Breast epithelium (tissue), 4 donors: Measurements from ENCODE around the gene NBPF3. TPM values are rescaled to one million over a fixed set of nuclear protein-coding genes. Genes with fewer than 3 reads are reported as not detected.
"Not testable (repeated sequence)": the region's sequence is repeated elsewhere in the genome, so short reads cannot be mapped to it uniquely, and the experiment has no call there.

Experiments used
- DNase-seq, 2 donors: peaks; one replicate each; pipeline ENCODE4 v3.0.0-alpha.2; 2019; ENCODE audit warnings: low spot score in 2 of 2
- H3K27ac ChIP-seq, 2 donors: fragments of 200-600 bp; sonication (generic) in 1 of 2; one replicate each; pipeline ENCODE4 v1.5.1; 2016 to 2019; ENCODE audit warnings: mild to moderate bottlenecking in 1 of 2
- H3K27me3 ChIP-seq, 2 donors: fragments of 200-600 bp; sonication (generic) in 1 of 2; one replicate each; pipeline versions ENCODE4 v1.5.1 to v1.6.0; 2017 to 2019; ENCODE audit warnings: control low read depth in 1 of 2, mild to moderate bottlenecking in 1 of 2
- H3K36me3 ChIP-seq: fragments of 200-600 bp; one replicate; pipeline ENCODE4 v1.5.1; 2019
- H3K4me1 ChIP-seq, 2 donors: fragments of 200-600 bp; sonication (generic); one replicate each; pipeline ENCODE4 v1.5.1; 2016 to 2019; ENCODE audit warnings: control low read depth in 1 of 2
- H3K4me3 ChIP-seq, 3 donors: fragments of 200-600 bp; sonication (generic); 1 replicate in 2 of 3; 2 replicates in 1 of 3; pipeline ENCODE4 v1.5.1; 2016 to 2019; ENCODE audit warnings: mild to moderate bottlenecking in 3 of 3, moderate library complexity in 2 of 3
- H3K9me3 ChIP-seq, 2 donors: fragments of 200-600 bp; sonication (generic) in 1 of 2; one replicate each; pipeline ENCODE4 v1.5.1; 2016 to 2019; ENCODE audit warnings: control low read depth in 1 of 2
- POLR2A ChIP-seq: fragments of 450-650 bp; IDR thresholded peaks from one replicate; pipeline ENCODE4 v1.6.1; 2016; ENCODE audit warnings: antibody characterized with exemption, mild to moderate bottlenecking, moderate library complexity
- POLR2AphosphoS5 ChIP-seq, 3 donors: sonication (generic); formaldehyde crosslinking; IDR thresholded peaks; one replicate each; pipeline ENCODE4 v1.6.1; 2017; ENCODE audit warnings: antibody characterized with exemption in 3 of 3
- intact Hi-C: fragments of 100-400 bp; cut with DNase I; formaldehyde crosslinking; loops from one replicate; pipeline ENCODE4 v1.15.1; 2023; ENCODE audit warnings: low total_unique reads
- total RNA-seq, 3 donors: library from RNA; depleted of rRNA; stranded (reverse); fragments of >200 nt; gene quantifications; one replicate each; pipeline ENCODE4 v1.1.0, GENCODE V29; 2016
- TF ChIP-seq, protein P1 (sequence below), 3 donors: fragments of 450-650 bp; IDR thresholded peaks; one replicate each; pipeline ENCODE4 v1.5.1; 2016 to 2017; ENCODE audit warnings: antibody characterized with exemption in 3 of 3, mild to moderate bottlenecking in 3 of 3, moderate library complexity in 3 of 3

The NBPF3 gene
- total RNA-seq, 3 donors from 2014 or later, result 13.8 to 22.3 (median 20.6) TPM

DNA sequence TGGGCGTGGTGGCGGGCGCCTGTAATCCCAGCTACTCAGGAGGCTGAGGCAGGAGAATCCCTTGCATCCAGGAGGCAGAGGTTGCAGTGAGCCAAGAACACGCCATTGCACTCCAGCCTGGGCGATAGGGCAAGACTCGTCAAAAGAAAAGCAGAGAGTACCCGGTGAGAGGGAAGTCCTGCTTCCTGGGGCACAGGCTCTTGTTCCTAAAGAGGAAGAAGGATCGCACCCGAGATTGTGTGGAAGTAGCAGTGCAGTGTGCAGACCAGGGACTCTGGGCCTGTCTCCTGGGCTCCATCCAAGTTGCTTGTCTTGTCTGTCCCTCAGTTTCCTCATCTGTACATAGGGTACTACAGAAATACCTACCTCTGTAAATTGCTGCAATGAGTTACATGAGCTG, 29.6 kb downstream of the NBPF3 start:
- no peak overlapping the region for H3K4me3 ChIP-seq
- DNase-seq, result no peak
- no peak overlapping the region for H3K27ac ChIP-seq
- no peak for TF ChIP-seq POLR2AphosphoS5 (IDR thresholded peaks at IDR 0.05)
- TF ChIP-seq POLR2A, result no peak
- TF ChIP-seq, protein P1, sequence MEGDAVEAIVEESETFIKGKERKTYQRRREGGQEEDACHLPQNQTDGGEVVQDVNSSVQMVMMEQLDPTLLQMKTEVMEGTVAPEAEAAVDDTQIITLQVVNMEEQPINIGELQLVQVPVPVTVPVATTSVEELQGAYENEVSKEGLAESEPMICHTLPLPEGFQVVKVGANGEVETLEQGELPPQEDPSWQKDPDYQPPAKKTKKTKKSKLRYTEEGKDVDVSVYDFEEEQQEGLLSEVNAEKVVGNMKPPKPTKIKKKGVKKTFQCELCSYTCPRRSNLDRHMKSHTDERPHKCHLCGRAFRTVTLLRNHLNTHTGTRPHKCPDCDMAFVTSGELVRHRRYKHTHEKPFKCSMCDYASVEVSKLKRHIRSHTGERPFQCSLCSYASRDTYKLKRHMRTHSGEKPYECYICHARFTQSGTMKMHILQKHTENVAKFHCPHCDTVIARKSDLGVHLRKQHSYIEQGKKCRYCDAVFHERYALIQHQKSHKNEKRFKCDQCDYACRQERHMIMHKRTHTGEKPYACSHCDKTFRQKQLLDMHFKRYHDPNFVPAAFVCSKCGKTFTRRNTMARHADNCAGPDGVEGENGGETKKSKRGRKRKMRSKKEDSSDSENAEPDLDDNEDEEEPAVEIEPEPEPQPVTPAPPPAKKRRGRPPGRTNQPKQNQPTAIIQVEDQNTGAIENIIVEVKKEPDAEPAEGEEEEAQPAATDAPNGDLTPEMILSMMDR (IDR thresholded peaks at IDR 0.05), result no peak
- intact Hi-C loops, result no loop called here
- H3K4me1 ChIP-seq, result no peaks in the 10 kb centered on the region
- H3K9me3 ChIP-seq, result no peaks in the 10 kb centered on the region
- no peaks in the 10 kb centered on the region for H3K27me3 ChIP-seq
- no peaks in the 10 kb centered on the region for H3K36me3 ChIP-seq

DNA sequence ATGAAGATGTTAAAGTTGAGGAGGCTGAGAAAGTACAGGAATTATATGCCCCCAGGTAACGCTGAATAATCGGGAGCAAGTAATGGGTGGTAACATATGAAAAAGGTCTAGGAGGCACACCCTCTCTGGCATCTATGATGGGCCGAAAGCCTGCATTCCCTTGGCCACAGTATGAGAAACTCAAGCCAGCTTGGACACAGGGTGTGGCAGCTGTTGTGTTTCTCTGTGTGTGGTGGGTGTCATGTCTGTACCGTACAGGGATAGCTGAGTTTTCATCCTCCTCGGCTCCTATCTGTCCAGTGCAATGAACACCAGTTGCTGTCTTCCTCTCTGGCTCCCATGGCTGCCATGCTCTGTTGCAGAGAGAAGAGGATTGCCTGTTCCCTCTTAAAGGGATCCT, 32.9 kb downstream of the NBPF3 start:
- Histone ChIP-seq H3K4me1 (no peaks in the 10 kb centered on the region), H3K9me3 (no peaks in the 10 kb centered on the region), H3K27me3 (no peaks in the 10 kb centered on the region), H3K27ac (no peak overlapping the region), H3K36me3 (no peaks in the 10 kb centered on the region), H3K4me3 (no peak overlapping the region)
- DNase-seq, result no peak
- TF ChIP-seq, protein P1 (IDR thresholded peaks at IDR 0.05), result no peak
- TF ChIP-seq POLR2A, result no peak
- TF ChIP-seq POLR2AphosphoS5 (IDR thresholded peaks at IDR 0.05), result no peak
- intact Hi-C loops, result no loop called here

DNA sequence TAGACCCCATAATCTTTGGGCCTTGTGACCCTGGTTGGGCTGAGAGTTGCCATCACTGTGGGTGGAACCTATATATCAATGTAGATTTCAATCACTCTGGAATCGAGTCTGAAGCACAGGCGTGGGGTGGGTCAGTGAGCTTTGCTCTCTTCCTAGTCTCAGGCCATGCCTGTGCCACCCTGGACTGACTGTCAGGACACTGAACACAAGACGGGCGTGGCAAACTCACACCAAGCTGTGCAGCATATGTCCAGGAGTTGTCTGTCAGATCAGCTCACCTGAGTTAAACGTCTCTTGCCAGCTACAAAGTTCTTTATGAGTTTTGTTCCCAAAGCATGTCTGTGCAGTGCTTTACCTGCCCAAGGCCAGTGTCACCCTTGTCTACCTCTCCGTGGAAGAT, 38.4 kb downstream of the NBPF3 start:
- intact Hi-C loops, result no loop called here
- H3K4me3 ChIP-seq, result no peak overlapping the region
- DNase-seq, result no peak

DNA sequence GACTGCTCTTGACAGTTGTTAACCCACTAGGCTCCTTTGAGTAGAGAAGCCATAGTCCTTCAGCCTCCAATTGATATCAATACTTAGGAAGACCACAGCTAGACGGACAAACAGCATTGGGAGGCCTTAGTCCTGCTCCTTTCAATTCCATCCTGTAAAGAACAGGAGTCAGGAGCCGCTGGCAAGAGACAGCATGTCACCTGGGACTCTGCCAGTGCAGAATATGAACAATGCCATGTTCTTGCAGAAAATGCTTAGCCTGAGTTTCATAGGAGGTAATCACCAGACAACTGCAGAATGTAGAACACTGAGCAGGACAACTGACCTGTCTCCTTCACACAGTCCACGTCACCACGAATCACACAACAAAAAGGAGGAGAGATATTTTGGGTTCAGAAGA, 43.9 kb downstream of the NBPF3 start:
- H3K4me3 ChIP-seq, H3K36me3 ChIP-seq, H3K27ac ChIP-seq, intact Hi-C loops, DNase-seq, H3K9me3 ChIP-seq, H3K4me1 ChIP-seq, H3K27me3 ChIP-seq: not testable (repeated sequence)

More for the DNA sequence above, 38.4 kb downstream of the NBPF3 start:
- Histone ChIP-seq H3K27ac (no peak overlapping the region), H3K9me3 (no peaks in the 10 kb centered on the region), H3K27me3 (no peaks in the 10 kb centered on the region), H3K36me3 (no peaks in the 10 kb centered on the region), H3K4me1 (no peaks in the 10 kb centered on the region)
- TF ChIP-seq POLR2A (no peak), POLR2AphosphoS5 (IDR thresholded peaks at IDR 0.05) (no peak)
- TF ChIP-seq, protein P1 (IDR thresholded peaks at IDR 0.05), result no peak

DNA sequence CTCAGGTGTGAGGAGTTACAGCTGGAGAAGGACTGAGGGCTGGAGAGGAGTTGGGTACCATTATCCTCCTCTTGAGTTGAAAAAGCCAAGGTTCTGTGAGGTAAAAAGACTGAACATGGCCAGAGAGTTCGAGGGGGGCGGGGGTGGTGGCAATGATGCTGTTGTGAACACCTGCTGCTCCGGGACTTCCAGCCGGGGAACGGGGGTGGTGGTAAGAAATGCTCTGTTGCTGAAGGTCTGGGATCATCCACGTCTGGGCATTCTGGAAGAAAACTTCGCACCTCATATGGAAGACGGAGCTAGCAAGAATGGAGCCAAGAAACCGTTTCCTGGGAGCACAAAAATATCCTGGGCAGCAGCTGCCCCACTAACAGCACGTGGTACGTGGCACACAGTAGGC, 49.2 kb downstream of the NBPF3 start:
- H3K27me3 ChIP-seq, result no peaks in the 10 kb centered on the region
- TF ChIP-seq, protein P1 (IDR thresholded peaks at IDR 0.05), result no peak
- no peak for TF ChIP-seq POLR2AphosphoS5 (IDR thresholded peaks at IDR 0.05)
- no peak for TF ChIP-seq POLR2A
- no peak overlapping the region for H3K27ac ChIP-seq
- H3K36me3 ChIP-seq, result no peaks in the 10 kb centered on the region
- no peak for DNase-seq
- H3K4me1 ChIP-seq, result no peaks in the 10 kb centered on the region
- H3K9me3 ChIP-seq, result no peaks in the 10 kb centered on the region
- H3K4me3 ChIP-seq, result no peak overlapping the region
- intact Hi-C loops, result no loop called here
